Stimulated activated CD4-positive, alpha-beta T cell treated with anti-CD3 and anti-CD28 coated beads, Interleukin-15, amount 100 ng/mL, for 24 hours (primary cell): ENCODE measurements around the gene ADGRV1.
"Not testable (repeated sequence)": the region's sequence is repeated elsewhere in the genome, so short reads cannot be mapped to it uniquely, and the experiment has no call there.

ENCODE experiments used
- DNase-seq: peaks from one replicate; pipeline ENCODE4 v3.0.0-alpha.2; 2020

Gene ADGRV1

DNA sequence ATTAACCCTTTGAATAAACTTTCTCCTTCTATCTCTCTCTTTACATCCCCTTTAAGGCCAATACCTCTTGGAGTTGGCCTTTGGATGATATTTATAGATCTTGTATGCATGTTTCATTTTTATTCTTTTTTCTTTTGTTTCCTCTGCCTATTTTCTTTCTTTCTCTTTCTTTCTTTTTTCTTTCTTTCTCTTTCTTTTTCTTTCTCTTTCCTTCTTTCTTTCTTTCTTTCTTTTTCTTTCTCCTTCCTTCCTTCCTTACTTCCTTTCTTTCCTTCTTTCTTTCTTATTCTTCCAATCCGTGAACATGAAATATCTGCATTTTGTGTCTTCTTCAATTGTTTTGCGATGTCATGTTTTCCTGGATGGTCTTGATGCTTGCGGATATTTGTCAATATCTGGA lies 276.1 kb downstream of the ADGRV1 start:
- DNase-seq: no peak

DNA sequence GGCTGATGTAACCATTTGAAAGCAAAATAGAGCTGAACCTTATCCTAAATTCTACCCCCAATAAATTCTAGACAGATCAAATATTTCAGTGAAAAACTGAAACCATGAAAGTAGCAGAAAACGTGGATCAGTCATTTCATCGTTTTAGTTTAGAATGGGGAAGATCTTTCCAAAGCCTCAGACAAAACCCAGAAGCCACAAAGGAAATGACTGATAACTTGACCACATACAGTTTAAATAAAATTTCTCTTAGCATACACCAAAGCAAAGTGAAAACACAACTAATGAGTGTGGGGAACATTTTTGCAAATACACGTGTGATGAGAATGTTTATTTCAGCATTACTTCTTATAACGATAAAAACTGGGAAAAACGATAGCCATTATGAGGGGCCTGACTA lies 284.8 kb downstream of the ADGRV1 start:
- no peak for DNase-seq

DNA sequence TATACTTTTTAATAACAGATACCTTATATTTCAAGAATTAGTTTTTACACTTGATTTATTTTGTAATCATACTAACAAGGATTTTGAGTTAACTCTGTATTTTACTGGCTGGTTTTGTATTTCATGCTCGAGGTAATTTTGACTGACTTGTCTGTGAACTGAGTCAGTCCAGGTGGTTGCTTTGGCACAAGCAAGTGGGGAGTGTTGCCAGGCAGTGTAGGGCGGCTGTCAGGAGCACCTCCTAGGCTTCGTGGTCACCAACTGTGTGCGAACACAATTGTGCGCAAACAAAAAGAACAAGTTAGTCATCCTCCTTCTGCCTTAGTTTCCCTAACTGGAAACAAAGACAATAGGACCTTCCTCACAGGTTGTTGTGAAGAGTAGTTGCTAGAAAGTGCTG lies 286.3 kb downstream of the ADGRV1 start:
- no peak for DNase-seq

DNA sequence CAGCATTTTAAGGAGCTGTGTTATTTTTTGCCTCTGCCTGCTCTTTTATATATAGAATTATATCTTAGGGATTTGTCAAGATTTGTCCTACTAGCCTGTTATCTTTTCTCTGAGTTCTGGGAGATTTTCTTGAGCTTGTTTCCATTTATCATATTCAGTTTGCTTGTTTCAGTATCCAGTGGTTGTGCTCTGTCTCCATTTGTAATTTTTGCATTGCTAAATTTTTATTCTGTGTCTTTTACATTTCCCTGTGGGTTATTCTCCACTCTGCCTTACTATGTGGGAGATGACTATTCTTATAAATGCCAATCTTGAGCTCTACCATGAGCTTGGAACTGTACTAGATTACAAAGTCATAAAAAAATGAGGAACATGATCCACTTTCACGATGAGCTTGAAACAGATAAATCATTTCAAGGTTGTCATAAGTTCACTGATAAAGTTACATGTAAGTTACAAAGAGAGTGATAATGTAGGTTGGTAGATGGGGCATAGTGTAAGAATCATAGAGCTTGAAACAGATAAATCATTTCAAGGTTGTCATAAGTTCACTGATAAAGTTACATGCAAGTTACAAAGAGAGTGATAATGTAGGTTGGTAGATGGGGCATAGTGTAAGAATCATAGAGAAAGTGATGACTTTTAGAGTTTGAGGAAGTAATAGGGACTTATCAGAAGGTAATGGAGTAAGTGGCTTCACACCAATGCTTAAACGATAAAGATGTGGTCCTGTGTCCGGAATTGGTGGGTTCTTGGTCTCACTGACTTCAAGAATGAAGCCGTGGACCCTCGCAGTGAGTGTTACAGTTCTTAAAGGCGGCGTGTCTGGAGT lies 287.3 kb downstream of the ADGRV1 start:
- no peak for DNase-seq

DNA sequence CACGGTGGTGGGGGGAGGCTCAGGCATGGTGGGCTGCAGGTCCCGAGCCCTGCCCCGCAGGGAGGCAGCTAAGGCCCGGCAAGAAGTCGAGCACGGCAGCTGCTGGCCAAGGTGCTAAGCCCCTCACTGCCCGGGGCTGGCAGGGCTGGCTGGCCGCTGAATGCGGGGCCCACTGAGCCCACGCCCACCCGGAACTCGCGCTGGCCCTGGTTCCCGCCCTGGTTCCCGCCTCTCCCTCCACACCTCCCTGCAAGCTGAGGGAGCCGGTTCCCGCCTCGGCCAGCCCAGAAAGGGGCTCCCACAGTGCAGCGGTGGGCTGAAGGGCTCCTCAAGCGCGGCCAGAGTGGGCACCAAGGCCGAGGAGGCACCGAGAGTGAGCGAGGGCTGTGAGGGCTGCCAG lies 289.0 kb downstream of the ADGRV1 start:
- DNase-seq: not testable (repeated sequence)

DNA sequence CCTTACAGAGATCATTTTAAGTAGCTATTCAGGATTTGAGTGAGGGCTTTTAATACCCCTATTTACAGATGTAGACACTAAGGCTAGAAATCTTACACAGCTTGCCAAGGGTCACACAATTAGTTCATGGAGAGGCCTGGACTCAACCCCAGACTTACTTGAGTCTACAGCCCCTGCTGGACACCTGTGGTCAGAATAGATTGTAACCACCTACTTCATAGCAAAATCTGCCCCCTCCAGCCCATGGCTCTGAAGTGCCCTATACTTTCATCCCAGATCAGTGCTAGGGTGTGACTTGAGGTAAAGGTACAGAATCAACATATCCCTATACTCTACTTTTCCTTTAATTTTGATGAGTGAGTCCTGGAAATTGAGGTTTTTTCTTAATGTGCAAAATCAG lies 291.3 kb downstream of the ADGRV1 start:
- DNase-seq: no peak

DNA sequence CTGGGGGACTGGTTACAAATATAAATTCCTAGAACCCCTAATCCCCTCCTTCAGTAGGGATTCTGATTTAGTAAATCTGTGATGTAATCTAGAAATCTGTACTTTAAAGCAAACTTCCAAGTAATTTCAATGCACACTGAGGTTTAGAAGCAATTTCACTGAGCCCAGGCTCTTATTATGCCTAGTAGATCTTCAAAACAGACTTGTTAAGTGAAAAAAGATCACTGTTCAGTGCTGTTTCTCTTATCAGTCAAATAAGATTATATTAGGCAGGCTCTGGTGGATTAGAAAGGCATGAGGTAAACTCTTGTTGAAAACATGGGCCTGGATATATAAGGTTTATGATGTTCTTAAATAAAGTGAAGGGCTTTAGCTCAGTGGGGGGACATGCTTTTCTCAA lies 293.9 kb downstream of the ADGRV1 start:
- no peak for DNase-seq

DNA sequence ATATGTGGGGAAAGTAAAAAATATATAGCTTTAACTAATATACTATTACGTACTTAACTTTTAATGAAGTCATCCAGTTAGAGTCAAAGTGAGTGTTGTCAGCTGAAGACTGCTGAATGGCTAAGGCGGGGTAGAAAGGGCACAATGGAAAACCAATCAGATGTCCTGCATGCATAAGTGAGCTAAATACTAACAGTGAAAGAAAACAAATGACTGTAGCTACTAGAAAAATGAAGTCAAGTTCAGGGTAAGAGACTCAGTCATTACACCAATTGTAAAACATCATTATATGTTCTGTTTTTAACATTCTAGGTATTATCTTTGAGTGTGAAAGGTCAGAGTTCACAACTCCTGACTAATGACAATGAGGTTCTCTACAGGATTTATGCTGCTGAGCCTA lies 295.2 kb downstream of the ADGRV1 start:
- DNase-seq: no peak

DNA sequence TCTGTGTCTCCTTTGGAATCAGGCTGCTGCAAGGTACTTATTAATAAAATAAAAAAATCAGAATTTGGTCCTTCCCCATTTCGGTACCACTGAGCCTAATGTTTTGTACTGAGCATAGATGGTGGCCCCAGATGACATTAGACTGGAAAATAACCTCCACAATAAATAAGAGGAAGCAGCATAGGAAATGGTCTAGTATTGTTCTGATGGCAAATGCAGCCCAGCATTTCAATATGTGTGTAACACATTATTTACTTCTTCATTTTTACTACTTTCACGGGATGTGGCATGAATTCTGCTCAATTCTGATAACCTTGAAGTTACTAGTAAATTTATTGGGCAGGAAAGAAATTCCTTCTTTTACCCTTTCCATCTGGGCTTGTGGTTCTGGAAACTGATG lies 295.6 kb downstream of the ADGRV1 start:
- no peak for DNase-seq

DNA sequence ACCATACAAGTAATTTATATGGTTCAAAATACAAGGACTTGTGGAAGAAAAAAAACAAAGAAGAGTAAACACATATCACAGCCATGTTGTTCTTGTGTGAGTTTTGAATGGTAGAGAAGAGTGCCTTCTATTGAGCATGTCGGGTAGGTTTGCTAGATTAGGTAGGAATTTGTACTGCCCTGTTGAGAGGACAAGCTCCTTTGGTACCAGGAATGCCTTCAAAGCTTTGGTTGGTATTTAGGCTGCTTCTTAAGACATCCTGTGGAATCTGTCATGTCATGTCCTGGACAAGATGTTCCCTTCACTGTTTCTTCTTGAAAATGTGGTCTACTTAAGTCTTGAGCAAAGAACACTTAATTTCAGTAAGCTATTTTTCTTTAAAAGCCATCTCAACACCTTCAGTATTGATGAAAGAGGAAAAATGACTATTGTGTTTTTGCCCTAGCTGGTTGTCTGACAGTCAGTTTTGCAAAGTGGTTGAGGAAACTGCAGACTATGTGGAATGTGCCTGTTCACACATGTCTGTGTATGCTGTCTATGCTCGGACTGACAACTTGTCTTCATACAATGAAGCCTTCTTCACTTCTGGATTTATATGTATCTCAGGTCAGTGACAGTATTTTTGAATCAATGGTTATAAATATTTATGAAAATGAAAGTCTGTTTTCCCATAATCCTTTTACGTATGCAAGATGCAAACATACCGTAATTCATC lies 296.9 kb downstream of the ADGRV1 start:
- DNase-seq: no peak

DNA sequence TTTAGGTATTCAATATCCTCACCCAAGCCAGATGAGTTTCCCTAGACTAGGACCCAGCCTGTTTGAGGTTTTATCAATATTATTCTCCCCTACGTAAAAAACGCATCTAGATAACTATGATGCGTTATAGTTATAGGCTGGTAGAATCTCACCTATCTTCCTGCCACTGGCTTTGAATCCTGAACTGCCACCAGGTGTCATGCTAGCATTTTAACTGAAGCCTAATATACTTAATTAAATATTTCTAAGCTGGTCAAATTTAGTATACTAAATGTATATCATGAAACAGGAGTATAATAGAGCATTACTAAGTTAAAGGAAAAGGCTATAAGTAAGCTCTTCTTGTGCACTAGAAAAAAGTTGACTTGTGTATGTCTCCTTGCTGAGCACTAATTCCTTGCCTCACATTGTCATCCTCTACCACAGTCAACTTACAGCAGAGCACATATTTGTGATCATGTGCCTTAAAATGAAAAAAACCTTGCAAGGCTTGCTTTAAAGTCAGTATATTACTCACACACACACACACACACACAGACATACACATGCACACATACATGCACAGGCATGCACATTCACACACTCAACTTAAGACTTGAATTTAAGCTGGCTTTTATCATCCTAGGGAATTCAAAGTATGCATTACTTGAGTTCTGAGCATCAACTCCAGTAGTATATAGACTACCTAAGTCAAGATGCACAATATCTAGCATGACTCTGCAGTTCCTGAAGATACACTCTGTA lies 303.4 kb downstream of the ADGRV1 start:
- DNase-seq: no peak

DNA sequence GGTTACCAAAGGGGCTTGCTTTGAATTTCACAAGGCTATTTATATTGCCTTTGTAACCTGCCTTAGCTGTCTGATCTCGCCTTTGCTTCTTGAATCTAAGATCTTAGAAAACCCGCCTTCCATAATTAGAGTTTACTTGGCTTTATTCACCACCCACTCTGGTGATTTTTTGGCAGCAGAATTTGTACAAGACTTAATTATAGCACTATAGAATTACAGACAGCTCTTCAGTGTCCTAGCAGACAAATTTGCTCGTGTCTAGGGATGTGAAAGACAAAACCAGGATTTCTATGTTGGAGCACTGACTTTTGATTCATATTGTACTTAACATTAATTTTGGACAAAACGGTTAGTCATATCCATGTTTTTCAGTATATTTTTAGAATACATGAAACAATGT lies 306.6 kb downstream of the ADGRV1 start:
- DNase-seq: no peak

DNA sequence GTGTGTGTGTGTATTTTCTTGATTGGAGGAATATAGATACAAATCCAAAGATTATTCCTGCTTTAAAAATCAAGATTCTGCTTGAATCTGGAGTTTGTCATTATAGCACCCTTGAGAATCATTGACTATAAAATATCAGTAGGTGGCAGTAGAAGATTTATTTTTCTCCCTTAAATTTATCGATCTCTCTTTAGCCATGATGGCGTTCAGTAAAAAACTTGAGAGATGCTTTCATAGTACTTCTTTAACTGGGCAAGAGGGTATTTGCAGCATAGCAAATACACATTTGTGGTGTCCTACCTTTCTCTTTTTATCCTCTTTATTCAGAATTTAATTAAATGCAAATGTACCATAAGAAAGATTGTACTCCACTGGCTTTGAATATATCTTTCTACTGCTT lies 307.7 kb downstream of the ADGRV1 start:
- DNase-seq: no peak

DNA sequence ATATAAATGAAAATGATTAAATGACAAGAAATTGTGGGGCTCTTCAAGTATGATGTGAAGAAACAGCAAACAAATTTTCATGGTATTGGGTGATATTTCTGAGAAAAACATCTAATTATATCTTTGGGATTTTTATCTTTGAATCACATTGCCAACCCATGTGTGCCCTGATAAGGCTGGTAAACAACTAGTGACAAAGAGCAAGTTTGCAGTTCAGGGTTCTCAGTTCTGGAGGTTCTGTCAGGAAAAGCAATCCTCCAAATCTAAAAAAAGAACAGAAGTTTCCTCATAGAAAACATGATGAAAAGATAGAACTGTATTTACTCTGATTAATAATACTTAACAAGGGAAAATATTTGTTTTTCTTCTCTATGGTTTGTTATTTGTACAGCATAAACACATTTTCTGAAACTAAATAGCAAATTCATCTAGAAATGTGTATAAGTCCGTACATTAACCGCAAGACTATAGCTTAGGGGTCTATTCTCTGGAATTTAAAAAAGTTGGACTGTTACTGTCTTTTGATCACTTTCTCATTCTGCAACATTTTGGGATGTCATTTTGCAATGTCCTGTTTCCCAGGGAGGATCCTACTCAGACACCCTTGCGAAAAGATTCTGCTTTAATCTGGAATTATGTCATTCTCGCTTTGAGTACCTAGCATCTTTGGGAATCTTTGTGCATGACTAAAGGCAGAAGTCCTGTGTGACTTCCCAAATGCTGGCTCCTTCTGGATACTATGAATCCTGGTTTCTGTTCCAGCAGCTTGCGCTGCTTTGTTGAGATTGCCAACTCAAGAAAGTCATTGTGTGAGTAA lies 308.5 kb downstream of the ADGRV1 start:
- DNase-seq: no peak

DNA sequence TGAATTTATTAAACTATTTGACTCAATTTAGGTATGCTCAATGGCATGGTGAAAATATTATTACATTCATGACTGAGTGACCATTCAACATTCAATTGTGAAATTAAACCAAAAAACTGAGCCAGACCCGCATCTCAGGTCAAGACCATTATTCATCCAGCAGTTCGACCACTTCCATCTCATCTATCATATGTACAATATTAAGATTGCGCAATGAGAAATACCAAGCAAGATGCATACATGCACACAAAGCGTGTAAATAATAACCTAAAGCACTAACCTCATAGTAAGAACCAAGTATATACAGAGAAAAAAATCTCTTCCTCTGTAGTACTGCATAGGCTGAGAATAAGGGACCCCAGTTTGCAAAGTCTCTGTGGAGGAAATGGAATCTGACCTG lies 310.2 kb downstream of the ADGRV1 start:
- no peak for DNase-seq

DNA sequence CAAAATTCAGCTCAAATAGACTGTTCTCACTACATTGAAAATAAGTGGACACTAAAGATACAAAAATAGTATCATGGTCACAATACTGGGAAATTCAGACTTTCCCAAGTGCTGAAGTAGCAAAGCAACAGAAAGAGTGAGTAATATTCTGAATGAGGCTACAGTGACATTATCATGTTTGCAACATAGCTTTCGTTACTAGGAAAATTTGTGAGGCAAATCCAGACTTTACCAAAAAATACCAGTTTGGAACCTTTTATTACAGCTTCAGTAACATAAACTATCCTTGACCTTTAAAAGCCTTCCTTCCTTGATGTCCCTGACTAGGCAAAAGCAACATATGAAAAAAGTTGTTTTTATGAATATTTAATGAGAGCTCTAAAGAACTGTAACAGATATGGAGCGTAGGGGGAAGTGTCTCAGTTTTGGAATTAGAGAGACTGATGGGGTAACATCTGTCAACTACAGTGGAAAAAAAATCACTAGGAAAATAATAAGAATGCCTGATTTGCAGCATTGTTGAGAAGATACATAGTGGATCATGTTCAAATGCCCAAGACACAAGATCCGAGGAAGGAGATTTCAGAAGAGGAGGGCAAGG lies 312.9 kb downstream of the ADGRV1 start:
- DNase-seq: no peak

DNA sequence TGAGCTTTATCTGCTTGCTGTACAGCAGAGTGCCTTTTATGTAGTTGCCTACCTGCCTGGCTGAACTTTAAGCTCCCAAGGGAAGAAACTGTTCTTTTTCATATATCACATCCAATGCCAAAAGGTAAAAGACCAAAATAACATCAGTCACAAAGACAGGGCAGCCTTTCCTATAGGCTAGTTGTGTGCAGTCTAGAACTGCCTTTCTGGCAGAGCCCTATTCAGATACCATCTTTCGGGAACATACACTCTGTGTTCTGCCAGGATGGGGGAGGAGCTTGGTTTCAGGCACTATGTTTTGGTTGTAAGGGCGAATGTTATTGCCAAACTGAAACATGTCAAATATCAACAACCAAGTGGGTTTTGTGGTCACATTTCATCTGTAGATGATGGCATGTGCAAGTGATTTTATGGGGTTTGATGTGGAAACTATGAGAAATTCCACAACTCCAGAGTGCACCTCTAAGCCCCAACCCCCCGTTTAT lies 314.5 kb downstream of the ADGRV1 start:
- peak; percentile 46 for DNase-seq

DNA sequence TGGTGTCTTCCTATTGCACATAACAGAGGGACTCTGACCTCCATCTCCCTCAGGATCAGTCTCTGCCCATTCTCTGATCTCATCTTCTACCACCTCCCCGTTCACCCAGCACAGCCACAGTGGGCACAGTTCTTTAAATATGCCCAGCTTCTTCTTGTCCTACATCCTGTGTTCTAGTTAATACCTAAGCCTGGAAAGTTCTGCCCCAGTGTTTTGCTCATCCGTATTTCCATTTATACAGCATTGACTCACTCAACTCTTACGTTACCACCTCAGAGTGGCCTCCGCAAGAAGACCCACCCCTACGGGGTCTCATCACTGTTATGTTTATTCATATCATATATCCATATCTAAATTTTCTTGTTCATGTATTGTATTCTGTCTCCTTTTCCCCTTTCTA lies 315.5 kb downstream of the ADGRV1 start:
- no peak for DNase-seq

DNA sequence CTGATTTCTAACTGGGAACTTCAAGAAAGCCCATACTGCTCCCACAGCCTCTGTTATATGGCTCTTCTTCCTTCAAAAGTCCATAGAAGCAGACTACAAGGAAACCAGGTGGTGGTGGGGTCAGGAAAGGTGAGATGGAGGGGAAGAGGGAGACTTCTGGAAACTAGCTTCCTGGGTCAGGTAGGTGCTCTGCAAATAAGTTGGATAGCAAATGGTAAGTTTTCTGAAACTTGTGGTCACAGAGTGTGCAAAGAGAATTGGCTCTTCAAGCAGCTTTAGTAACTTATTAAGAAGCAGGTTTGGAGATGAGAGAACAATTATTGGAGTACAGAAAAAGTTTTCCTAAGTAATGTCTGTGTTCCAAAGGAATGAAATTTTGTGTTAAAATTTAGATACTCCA lies 316.9 kb downstream of the ADGRV1 start:
- no peak for DNase-seq

DNA sequence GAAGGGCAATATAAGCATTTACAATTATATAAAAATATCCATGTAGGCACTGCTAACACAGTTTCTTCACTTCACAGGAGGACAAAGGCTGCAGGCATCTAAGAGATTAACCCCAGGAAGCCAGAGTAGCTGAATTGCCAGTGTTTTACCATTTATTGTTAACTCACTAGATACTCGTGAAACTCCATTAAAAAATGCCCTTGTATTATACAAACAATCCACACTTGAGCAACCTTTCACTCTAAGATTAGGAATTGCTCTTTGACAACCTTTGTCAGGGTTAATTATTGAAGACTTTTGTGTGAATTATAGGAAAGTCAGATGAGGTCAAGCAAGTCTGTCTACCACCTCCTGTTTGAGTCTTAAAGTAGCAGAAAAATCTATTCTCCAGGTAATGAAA lies 317.8 kb downstream of the ADGRV1 start:
- DNase-seq: no peak

DNA sequence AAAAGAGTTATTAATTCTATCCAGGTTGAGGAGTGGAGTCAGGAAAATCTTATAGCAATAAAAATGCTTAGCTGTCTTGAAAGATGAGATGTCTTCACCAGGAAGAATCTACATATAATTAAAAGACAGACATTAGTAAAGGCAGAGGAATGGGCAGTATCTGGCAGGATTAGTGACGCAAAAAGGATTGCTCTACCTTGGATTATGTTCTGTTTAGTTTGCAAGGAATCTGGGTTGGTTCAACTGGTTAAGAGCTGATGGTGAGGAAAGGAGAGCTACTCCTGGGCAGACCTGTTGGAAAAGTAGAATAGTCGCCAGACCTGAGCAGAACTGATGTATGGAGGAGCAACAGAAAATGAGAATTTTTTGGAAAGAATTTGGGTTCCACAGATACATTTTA lies 318.5 kb downstream of the ADGRV1 start:
- no peak for DNase-seq

DNA sequence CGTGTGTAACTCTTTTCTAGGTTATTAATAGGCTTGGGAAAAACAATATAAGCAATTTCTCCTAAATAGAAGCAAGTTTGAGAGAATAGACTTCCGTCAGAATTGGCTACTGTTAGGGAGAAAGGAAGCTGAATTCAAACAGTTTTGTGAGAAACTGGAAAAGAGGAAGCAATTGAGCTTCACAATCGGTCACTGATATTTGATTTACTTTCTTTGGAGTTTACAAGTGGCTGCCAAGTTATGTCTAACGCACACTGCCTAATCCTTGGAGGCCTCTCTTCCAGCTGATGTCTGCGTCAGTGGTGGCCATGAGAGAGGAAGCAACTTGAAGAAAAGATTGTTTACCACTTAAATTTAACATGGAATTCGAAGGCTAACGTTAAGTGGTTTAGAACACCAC lies 319.5 kb downstream of the ADGRV1 start:
- DNase-seq: no peak
